Mucosa of descending colon (tissue), 3 donors: Measurements from ENCODE around the gene NEURL1B. TPM values are rescaled to one million over a fixed set of nuclear protein-coding genes. Genes with fewer than 3 reads are reported as not detected.
"Not testable (repeated sequence)": the region's sequence is repeated elsewhere in the genome, so short reads cannot be mapped to it uniquely, and the experiment has no call there.

Experiments
- ATAC-seq: fragments of 200-7000 bp; cut with Tn5 transposase; one replicate; pipeline ENCODE4 v1.9.1; 2020; ENCODE audit warnings: mild to moderate bottlenecking, moderate library complexity
- DNase-seq, 3 donors: peaks; one replicate each; pipeline ENCODE4 v3.0.0-alpha.2; 2020
- H3K36me3 ChIP-seq: fragments of 200-600 bp; one replicate; pipeline ENCODE4 v1.8.0; 2021; ENCODE audit warnings: low read depth, mild to moderate bottlenecking
- H3K4me1 ChIP-seq: fragments of 200-600 bp; one replicate; pipeline ENCODE4 v1.8.0; 2021; ENCODE audit warnings: low read depth, mild to moderate bottlenecking
- H3K4me3 ChIP-seq: fragments of 200-600 bp; one replicate; pipeline ENCODE4 v1.8.0; 2021; ENCODE audit warnings: mild to moderate bottlenecking
- H3K9me3 ChIP-seq: fragments of 200-600 bp; one replicate; pipeline ENCODE4 v1.8.0; 2021; ENCODE audit warnings: mild to moderate bottlenecking
- intact Hi-C, 2 donors: fragments of 100-400 bp; cut with DNase I in 1 of 2; cut with micrococcal nuclease in 1 of 2; formaldehyde crosslinking; loops; one replicate each; pipeline versions ENCODE4 v1.11.0 to v1.11.1; 2022; cut with DNase I, micrococcal nuclease
- total RNA-seq, 3 donors: library from RNA; stranded (reverse); fragmentation: NEBNext Ultra II Directional in 2 of 3; extraction: Animal tissue kit (Norgen Biotek cat#: 25700) in 2 of 3; gene quantifications; one replicate each; pipeline versions ENCODE4 v1.2.1 to v1.2.4, GENCODE V29; 2021 to 2023
- TF ChIP-seq, protein P1 (sequence below): fragments of 200-600 bp; IDR thresholded peaks from one replicate; pipeline ENCODE4 v1.8.0; 2022; ENCODE audit warnings: antibody characterized with exemption, mild to moderate bottlenecking
- donor health status: DM: no; HTN: no; CAD: no; lungs with moderate emphysema.
- donor health status: DM: no; HTN: no; CAD: no.
- donor health status: DM: no; HTN: yes; CAD: no.

NEURL1B gene
- total RNA-seq, 3 donors from 2014 or later = 65.7 to 97.6 (median 96.6) TPM

DNA sequence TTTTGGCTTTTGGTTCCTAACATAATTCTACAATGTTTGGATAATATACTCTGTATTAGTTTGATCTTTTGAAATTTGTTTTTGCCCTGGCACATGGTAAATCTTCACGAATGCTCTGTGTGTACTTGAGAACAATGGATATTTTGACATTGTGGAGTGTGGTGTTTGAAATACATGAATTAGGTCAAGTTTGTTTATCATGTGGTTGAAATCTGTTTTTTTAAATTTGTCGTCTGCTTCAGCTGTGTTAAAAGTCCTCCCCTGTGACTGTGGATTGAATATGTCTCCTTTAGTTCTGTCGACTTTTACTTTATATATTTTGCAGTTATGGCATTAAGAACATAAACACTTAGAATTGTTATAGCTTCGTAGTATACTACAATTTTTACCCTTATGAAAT lies 69.6 kb downstream of the NEURL1B start:
- no peaks in the 10 kb centered on the region for H3K9me3 ChIP-seq

DNA sequence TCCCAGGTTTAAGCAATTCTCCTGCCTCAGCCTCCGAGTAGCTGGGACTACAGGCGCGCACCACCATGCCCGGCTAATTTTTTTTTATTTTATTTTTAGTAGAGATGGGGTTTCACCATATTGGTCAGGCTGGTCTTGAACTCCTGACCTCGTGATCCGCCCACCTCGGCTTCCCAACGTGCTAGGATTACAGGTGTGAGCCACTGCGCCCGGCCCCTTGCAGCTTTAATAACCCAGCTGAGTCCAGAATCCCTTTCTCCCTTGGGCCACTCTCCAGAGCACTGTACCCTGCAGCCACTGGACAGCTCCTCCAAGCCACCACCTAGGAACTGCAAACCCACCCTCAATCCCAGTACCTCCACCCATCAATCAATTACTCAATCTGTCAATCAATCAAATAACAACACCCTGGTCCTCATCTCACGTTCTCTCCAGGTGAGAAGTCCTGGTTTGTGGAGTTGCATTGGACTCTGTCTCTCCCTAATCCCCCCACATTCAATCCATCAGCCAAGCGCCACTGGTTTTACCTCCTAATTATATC lies 70.3 kb downstream of the NEURL1B start:
- ATAC-seq = not testable (repeated sequence)

More for the DNA sequence above, 69.6 kb downstream of the NEURL1B start:
- intact Hi-C loops = loop anchor here in 1 of 2 donors (5.0 kb wide), 1 partner anchor 222 kb away; no protein-coding TSS in a partner anchor
- TF ChIP-seq, protein P1, sequence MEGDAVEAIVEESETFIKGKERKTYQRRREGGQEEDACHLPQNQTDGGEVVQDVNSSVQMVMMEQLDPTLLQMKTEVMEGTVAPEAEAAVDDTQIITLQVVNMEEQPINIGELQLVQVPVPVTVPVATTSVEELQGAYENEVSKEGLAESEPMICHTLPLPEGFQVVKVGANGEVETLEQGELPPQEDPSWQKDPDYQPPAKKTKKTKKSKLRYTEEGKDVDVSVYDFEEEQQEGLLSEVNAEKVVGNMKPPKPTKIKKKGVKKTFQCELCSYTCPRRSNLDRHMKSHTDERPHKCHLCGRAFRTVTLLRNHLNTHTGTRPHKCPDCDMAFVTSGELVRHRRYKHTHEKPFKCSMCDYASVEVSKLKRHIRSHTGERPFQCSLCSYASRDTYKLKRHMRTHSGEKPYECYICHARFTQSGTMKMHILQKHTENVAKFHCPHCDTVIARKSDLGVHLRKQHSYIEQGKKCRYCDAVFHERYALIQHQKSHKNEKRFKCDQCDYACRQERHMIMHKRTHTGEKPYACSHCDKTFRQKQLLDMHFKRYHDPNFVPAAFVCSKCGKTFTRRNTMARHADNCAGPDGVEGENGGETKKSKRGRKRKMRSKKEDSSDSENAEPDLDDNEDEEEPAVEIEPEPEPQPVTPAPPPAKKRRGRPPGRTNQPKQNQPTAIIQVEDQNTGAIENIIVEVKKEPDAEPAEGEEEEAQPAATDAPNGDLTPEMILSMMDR = no peak
- Histone ChIP-seq H3K4me3 (no peak overlapping the region), H3K4me1 (no peaks in the 10 kb centered on the region), H3K36me3 (no peaks in the 10 kb centered on the region)
- DNase-seq = no peak
- no peak for ATAC-seq

DNA sequence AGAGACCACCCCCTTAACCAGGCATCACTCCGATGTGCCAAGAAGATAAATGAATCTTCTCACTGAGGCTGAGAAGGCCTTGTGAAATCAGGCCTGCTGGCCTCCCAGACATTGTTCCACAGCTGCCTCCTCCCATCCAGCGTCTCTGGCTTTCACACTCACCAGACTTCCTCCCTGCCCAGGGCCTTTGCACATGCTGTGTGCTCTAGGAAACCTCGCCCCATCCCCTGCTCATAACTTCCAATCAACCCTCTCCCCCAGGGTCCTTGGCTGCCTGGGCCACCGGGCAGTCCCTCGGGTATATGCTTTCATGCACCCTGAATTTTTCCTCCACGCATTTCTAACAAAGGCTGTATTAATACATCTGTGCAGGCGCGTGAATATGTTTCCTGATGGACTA lies 71.5 kb downstream of the NEURL1B start:
- intact Hi-C loops = loop anchor here in 1 of 2 donors (5.0 kb wide), 1 partner anchor 220 kb away; no protein-coding TSS in a partner anchor
- Histone ChIP-seq H3K4me1 (peaks cover 9% of the 10 kb centered on the region), H3K9me3 (no peaks in the 10 kb centered on the region), H3K36me3 (peaks cover 2% of the 10 kb centered on the region), H3K4me3 (no peak overlapping the region)
- no peak for DNase-seq
- TF ChIP-seq, protein P1 = no peak
- no peak for ATAC-seq

More for the DNA sequence above, 70.3 kb downstream of the NEURL1B start:
- intact Hi-C loops = loop anchor here in 1 of 2 donors (5.0 kb wide), 1 partner anchor 221 kb away; no protein-coding TSS in a partner anchor
- H3K4me3 ChIP-seq, H3K36me3 ChIP-seq, DNase-seq, H3K9me3 ChIP-seq, H3K4me1 ChIP-seq: not testable (repeated sequence)

DNA sequence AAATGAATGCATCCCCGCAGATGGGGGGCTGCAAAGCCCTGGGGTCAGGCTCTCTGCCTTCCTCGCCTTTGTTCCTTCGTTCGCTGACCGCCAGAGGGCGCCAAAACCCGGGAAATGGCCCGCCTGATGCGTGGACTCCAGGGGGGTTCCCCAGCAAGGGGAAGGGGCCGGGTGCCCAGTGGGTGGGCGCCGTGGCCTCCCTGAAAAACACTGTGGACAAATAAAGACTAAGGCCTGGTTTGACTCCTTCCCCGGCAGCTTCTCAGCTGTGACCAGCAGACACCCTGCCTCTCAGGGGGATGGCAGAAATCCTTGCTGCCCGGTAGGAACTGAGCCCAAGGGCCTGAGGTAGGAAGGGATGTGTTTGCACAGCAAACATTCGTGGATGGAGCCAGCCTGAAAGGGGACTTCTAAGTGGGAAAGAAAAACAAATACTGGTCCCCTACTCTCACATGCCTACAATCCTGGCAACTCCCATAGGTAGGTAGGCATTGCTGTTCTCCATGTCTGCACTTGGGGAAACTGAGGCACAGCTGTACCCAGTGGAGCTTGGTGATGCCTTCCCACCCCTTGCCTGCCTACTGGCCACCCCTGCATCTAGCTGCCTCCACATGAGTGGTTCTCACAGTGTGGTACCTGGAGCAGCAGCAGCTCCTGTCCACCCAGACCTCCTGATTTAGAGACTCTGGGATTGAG lies 72.2 kb downstream of the NEURL1B start:
- intact Hi-C loops = loop anchor here in 1 of 2 donors (5.0 kb wide), 1 partner anchor 219 kb away; no protein-coding TSS in a partner anchor
- Histone ChIP-seq H3K9me3 (no peaks in the 10 kb centered on the region), H3K36me3 (peaks cover 2% of the 10 kb centered on the region), H3K4me1 (peaks cover 9% of the 10 kb centered on the region), H3K4me3 (no peak overlapping the region)
- peak in 2 of 3 donors; percentile 67 to 74 for DNase-seq
- ATAC-seq = no peak
- TF ChIP-seq, protein P1 = peak; percentile 74

DNA sequence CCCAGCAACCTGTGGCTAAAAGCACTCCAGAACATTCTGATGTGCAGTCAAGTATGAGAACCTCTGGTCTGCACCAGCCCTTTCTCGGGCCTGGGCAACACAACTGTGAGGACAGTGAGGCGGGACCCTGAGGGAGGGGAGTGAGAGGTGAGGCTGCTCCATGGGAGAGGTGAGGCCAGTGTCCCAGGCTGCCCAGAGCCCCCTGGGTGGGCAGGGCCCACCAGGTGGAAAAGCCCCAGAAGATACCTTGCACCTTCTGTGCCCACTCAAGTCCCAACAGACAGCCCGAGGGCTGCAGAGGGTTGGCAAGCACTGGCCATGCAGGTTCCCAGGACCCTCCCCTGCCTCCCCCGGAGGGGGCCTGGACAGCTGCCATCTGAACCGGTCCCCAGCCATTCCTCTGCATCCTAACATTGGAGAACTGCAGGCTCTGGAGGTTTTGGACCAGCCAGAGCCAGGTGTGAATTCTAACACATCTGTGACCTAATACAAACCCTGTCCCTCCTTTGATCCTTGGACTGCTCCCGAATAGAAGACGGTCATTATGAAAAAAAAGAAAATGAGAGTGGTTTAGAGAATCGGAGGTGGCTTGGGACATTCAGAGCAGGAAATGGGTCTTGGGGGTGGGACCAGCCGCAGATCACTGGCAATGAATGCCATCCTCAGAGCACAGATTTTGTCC lies 72.9 kb downstream of the NEURL1B start:
- peaks cover 9% of the 10 kb centered on the region for H3K4me1 ChIP-seq
- DNase-seq (peak in 1 of 3 donors; percentile 47), ATAC-seq (no peak)
- H3K9me3 ChIP-seq = no peaks in the 10 kb centered on the region
- H3K36me3 ChIP-seq = peaks cover 2% of the 10 kb centered on the region
- intact Hi-C loops = loop anchor here (2.0 to 5.0 kb wide), 2 partner anchors 218 to 219 kb away; no protein-coding TSS in a partner anchor
- TF ChIP-seq, protein P1 = no peak
- H3K4me3 ChIP-seq = no peak overlapping the region
